ENCODE data around the gene KCNK2.

Gene KCNK2

GRCh38 chr1:215269955-215270354, 187.4 kb downstream of the KCNK2 start:
- no peaks in the 10 kb centered on the region for H4K20me1 ChIP-seq (ENCODE audit: insufficient read depth, low read length)
- H3K79me2 ChIP-seq (ENCODE audit: insufficient read depth, low read length), result no peaks in the 10 kb centered on the region
- no peak overlapping the region for H3K9ac ChIP-seq (ENCODE audit: low read depth, low read length)
- H3K27ac ChIP-seq (ENCODE audit: low read length), result no peak overlapping the region
- ATAC-seq (ENCODE audit: insufficient read depth, low read depth), result no peak
- H3K4me1 ChIP-seq (ENCODE audit: insufficient read depth, low read length), result no peaks in the 10 kb centered on the region
- DNase-seq, result no peak
- H3K4me2 ChIP-seq (ENCODE audit: insufficient read depth, low read length), result no peak overlapping the region
- no peaks in the 10 kb centered on the region for H3K9me3 ChIP-seq (ENCODE audit: insufficient read depth, low read length, severe bottlenecking)
- H3K4me3 ChIP-seq (ENCODE audit: low read depth in 1 of 2, low read length in 2 of 2), result no peak overlapping the region
- no peaks in the 10 kb centered on the region for H3K27me3 ChIP-seq (ENCODE audit: insufficient read depth, low read length, poor library complexity)
- TF ChIP-seq, protein P1, sequence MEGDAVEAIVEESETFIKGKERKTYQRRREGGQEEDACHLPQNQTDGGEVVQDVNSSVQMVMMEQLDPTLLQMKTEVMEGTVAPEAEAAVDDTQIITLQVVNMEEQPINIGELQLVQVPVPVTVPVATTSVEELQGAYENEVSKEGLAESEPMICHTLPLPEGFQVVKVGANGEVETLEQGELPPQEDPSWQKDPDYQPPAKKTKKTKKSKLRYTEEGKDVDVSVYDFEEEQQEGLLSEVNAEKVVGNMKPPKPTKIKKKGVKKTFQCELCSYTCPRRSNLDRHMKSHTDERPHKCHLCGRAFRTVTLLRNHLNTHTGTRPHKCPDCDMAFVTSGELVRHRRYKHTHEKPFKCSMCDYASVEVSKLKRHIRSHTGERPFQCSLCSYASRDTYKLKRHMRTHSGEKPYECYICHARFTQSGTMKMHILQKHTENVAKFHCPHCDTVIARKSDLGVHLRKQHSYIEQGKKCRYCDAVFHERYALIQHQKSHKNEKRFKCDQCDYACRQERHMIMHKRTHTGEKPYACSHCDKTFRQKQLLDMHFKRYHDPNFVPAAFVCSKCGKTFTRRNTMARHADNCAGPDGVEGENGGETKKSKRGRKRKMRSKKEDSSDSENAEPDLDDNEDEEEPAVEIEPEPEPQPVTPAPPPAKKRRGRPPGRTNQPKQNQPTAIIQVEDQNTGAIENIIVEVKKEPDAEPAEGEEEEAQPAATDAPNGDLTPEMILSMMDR (IDR thresholded peaks at IDR 0.05; ENCODE audit: borderline replicate concordance, extremely low read depth, low read length, poor library complexity, severe bottlenecking), result no peak
- no peak for TF ChIP-seq EZH2 (IDR thresholded peaks at IDR 0.05; ENCODE audit: borderline replicate concordance, low read depth, low read length, severe bottlenecking)
- no peak overlapping the region for H2AFZ ChIP-seq (ENCODE audit: low read depth, low read length)
- no peaks in the 10 kb centered on the region for H3K36me3 ChIP-seq (ENCODE audit: insufficient read depth, low read length)

DNA sequence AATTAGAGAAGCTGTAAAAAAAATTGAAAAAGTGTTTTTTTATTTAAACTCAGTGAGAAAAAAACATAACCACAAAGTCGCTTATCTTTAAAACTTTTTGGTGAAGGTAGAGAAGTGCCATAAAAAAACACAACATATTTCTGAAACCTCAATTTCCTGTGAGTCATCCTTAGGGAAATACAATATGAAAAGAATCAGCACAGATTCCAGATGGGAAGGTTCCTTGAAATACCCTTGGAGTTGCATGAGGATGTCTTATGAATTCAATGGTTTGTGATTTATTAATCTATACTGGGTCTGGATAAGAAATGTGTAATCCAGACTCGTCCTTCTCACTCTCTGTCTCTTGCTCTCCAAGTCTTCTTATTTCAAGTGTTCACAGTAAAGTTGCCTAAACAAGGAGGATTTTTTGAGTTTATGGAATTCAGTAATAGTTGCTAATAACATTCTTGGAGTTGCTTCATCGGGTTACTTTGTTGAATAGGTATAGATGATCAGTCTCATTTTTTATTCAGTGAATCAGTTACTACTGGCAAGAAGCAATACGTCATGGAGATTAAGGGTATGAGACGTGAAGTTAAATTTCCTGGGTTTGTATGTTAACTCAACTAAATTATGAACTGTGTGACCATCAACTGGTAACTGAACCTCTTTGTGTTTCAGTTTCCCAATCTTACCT, 191.4 kb downstream of the KCNK2 start:
- H2AFZ ChIP-seq (ENCODE audit: low read depth, low read length), result no peak overlapping the region
- no peak overlapping the region for H3K27ac ChIP-seq (ENCODE audit: low read length)
- H3K9me3 ChIP-seq (ENCODE audit: insufficient read depth, low read length, severe bottlenecking), result no peaks in the 10 kb centered on the region
- H3K4me2 ChIP-seq (ENCODE audit: insufficient read depth, low read length), result no peak overlapping the region
- H3K79me2 ChIP-seq (ENCODE audit: insufficient read depth, low read length), result no peaks in the 10 kb centered on the region
- ATAC-seq (ENCODE audit: insufficient read depth, low read depth) (no peak), DNase-seq (no peak)
- H3K4me3 ChIP-seq (ENCODE audit: low read depth in 1 of 2, low read length in 2 of 2), result no peak overlapping the region
- no peaks in the 10 kb centered on the region for H4K20me1 ChIP-seq (ENCODE audit: insufficient read depth, low read length)
- H3K36me3 ChIP-seq (ENCODE audit: insufficient read depth, low read length), result no peaks in the 10 kb centered on the region
- TF ChIP-seq, protein P1 (IDR thresholded peaks at IDR 0.05; ENCODE audit: borderline replicate concordance, extremely low read depth, low read length, poor library complexity, severe bottlenecking), result no peak
- TF ChIP-seq EZH2 (IDR thresholded peaks at IDR 0.05; ENCODE audit: borderline replicate concordance, low read depth, low read length, severe bottlenecking), result no peak
- H3K9ac ChIP-seq (ENCODE audit: low read depth, low read length), result no peak overlapping the region
- H3K27me3 ChIP-seq (ENCODE audit: insufficient read depth, low read length, poor library complexity), result no peaks in the 10 kb centered on the region
- H3K4me1 ChIP-seq (ENCODE audit: insufficient read depth, low read length), result no peaks in the 10 kb centered on the region

DNA sequence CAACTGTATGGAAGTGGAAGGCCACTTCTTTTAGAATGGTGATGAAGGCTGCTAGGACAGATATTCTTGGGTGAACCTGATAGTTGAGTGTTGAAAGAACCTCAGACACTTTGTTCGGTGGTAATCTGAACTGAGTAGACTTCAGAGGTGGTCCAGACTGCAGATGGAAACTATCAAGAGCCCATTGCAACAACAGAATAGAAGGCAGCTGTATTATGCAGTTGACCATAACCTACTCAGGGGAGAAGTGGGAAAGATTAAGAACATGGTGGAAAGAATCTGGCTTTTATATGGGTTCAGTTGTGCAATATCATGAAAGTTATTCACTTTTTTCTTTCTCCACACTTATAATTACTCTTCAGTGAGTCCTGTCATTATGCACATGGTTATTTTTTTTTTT, 194.0 kb downstream of the KCNK2 start:
- H3K4me2 ChIP-seq (ENCODE audit: insufficient read depth, low read length), result no peak overlapping the region
- TF ChIP-seq, protein P1 (IDR thresholded peaks at IDR 0.05; ENCODE audit: borderline replicate concordance, extremely low read depth, low read length, poor library complexity, severe bottlenecking), result no peak
- TF ChIP-seq EZH2 (IDR thresholded peaks at IDR 0.05; ENCODE audit: borderline replicate concordance, low read depth, low read length, severe bottlenecking), result no peak
- no peak for ATAC-seq (ENCODE audit: insufficient read depth, low read depth)
- no peak overlapping the region for H3K27ac ChIP-seq (ENCODE audit: low read length)
- H3K9me3 ChIP-seq (ENCODE audit: insufficient read depth, low read length, severe bottlenecking), result no peaks in the 10 kb centered on the region
- no peaks in the 10 kb centered on the region for H3K79me2 ChIP-seq (ENCODE audit: insufficient read depth, low read length)
- H2AFZ ChIP-seq (ENCODE audit: low read depth, low read length), result no peak overlapping the region
- H3K9ac ChIP-seq (ENCODE audit: low read depth, low read length), result no peak overlapping the region
- no peak for DNase-seq
- no peaks in the 10 kb centered on the region for H4K20me1 ChIP-seq (ENCODE audit: insufficient read depth, low read length)
- no peak overlapping the region for H3K4me3 ChIP-seq (ENCODE audit: low read depth in 1 of 2, low read length in 2 of 2)
- H3K36me3 ChIP-seq (ENCODE audit: insufficient read depth, low read length), result no peaks in the 10 kb centered on the region
- H3K27me3 ChIP-seq (ENCODE audit: insufficient read depth, low read length, poor library complexity), result no peaks in the 10 kb centered on the region
- H3K4me1 ChIP-seq (ENCODE audit: insufficient read depth, low read length), result no peaks in the 10 kb centered on the region
